ENCODE measurements around the gene ELK3. TPM values are rescaled to one million over a fixed set of nuclear protein-coding genes. Genes with fewer than 3 reads are reported as not detected.

The ELK3 gene
- total RNA-seq, 1 donor from 2014 or later: 29.1 TPM

DNA sequence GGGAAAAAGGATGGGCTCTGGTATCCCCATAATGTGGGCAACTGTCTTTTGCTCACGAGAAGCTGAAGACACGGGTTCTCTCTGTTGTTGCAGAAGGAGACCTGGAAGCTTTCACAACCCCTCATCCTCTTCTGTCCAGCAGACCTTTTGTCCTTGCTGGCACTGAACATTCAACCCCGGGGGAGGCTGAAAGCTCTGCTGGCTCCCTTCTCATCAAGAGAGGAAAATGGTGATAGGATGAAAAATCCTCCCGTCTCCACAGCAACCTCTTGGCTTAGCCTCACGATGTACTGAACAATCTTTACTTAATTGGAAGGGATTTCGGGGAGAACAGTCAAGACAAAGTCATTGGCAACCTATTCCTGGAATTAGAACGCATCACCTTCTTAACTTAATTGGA lies 39.0 kb downstream of the ELK3 start:
- no peak for ATAC-seq
- no peak overlapping the region for H3K27ac ChIP-seq

DNA sequence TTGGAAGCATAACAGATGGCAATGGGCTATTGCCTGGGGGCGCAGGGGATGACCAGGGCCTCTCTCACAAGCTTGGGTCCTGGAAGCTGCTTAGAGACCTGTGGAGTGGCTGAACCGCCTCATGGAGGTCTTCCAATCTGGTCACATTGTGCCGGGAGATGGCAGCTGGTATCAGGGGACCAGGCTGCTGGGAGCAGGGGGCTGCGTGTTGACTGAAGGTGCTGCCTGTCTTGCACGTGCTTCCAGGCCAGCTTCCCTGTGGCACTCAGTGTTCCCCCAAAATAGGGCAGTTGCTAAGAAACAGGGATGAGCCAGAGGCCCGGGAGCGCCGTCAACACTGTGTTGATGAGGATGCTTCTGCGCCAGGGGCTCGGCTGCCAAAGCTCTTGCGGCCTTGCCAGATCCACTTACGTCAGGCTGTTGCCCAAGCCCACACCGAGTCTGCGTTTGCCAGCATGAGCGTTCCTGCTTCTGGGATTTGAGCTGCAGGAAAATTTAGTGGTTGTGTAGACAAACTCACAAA lies 39.8 kb downstream of the ELK3 start:
- peak overlapping the region; percentile 70 for H3K27ac ChIP-seq
- H3K36me3 ChIP-seq: peaks cover 4% of the 10 kb centered on the region
- TF ChIP-seq, protein P1, sequence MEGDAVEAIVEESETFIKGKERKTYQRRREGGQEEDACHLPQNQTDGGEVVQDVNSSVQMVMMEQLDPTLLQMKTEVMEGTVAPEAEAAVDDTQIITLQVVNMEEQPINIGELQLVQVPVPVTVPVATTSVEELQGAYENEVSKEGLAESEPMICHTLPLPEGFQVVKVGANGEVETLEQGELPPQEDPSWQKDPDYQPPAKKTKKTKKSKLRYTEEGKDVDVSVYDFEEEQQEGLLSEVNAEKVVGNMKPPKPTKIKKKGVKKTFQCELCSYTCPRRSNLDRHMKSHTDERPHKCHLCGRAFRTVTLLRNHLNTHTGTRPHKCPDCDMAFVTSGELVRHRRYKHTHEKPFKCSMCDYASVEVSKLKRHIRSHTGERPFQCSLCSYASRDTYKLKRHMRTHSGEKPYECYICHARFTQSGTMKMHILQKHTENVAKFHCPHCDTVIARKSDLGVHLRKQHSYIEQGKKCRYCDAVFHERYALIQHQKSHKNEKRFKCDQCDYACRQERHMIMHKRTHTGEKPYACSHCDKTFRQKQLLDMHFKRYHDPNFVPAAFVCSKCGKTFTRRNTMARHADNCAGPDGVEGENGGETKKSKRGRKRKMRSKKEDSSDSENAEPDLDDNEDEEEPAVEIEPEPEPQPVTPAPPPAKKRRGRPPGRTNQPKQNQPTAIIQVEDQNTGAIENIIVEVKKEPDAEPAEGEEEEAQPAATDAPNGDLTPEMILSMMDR (IDR thresholded peaks at IDR 0.05): no peak
- no peak overlapping the region for H3K4me3 ChIP-seq
- no peaks in the 10 kb centered on the region for H3K27me3 ChIP-seq (ENCODE audit: low read depth)
- intact Hi-C loops (cut with DNase I): no loop called here
- H3K4me1 ChIP-seq: peaks cover 53% of the 10 kb centered on the region
- peak; percentile 72 for DNase-seq
- peak; percentile 68 to 72 for ATAC-seq
- no peaks in the 10 kb centered on the region for H3K9me3 ChIP-seq

More for the DNA sequence above, 39.0 kb downstream of the ELK3 start:
- Histone ChIP-seq H3K4me1 (peaks cover 45% of the 10 kb centered on the region), H3K4me3 (no peak overlapping the region), H3K9me3 (no peaks in the 10 kb centered on the region), H3K27me3 (ENCODE audit: low read depth) (no peaks in the 10 kb centered on the region), H3K36me3 (peaks cover 10% of the 10 kb centered on the region)
- DNase-seq: no peak
- intact Hi-C loops (cut with DNase I): no loop called here
- TF ChIP-seq, protein P1 (IDR thresholded peaks at IDR 0.05): no peak

DNA sequence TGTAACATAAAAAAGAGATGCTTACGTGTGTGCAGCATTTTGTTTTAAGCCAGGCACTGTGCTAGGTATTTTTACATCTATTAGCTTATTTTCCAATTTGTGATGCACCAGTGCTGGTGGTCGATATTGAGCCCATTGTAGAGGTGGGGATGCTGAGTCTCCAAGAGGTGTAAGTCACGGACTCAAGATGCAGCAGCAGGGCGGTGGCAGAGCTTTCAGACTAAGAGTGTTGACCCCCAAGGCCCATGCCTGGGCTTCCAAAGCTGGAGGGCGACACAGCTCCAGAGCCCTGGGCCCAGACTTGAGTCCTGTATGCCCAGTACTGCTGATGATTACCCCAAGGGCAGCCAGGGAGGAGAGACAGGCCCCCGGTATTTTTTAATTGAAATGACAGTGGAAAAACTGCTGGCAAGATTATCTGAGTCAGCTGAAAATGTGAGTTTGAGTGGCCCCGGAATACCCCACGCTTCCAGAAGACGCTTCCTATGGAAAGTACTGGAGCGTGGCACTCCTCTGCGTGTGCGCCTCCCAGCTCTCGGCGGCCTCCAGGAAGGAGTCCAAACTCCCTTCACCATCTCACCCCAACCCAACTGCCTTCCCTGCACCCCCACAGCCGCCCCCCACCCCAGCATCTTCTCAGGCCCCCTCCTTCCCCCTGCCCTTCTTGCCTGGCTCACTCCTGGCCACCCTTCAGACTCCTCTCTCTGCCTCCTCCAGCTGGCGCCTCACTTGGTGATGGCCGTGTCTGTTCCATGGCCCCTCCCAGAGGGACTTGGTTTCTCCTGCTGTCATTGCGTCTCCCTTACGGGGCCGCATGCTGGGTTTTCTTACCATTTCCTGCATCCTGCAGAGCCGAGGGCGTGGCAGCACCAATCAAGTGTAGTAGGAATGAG lies 40.7 kb downstream of the ELK3 start:
- ATAC-seq: no peak
- H3K4me3 ChIP-seq: no peak overlapping the region
- intact Hi-C loops (cut with DNase I): no loop called here
- no peak for DNase-seq
- TF ChIP-seq, protein P1 (IDR thresholded peaks at IDR 0.05): no peak
- peaks cover 61% of the 10 kb centered on the region for H3K4me1 ChIP-seq
- H3K27me3 ChIP-seq (ENCODE audit: low read depth): no peaks in the 10 kb centered on the region
- peaks cover 4% of the 10 kb centered on the region for H3K36me3 ChIP-seq
- H3K9me3 ChIP-seq: no peaks in the 10 kb centered on the region
- H3K27ac ChIP-seq: peak overlapping the region; percentile 70

DNA sequence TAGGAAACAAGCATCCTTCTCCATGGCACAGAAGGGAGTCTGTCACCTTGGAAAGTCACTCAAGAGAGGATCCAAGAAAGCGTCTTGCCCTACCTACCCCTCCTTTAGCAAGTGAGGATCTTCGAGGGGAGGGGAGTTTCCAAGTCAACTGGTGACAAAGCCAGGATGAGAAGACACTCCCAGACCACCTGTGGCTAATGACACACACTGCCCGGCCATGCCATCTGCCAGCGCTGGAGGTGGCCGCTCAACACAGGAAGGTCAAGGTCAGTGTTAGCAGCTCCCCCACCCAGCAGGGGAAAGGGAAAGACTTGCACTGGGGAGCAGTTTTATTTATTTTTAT lies 41.3 kb downstream of the ELK3 start:
- intact Hi-C loops (cut with DNase I): no loop called here
- DNase-seq (no peak), ATAC-seq (no peak)
- Histone ChIP-seq H3K9me3 (no peaks in the 10 kb centered on the region), H3K4me1 (peaks cover 67% of the 10 kb centered on the region), H3K27me3 (ENCODE audit: low read depth) (no peaks in the 10 kb centered on the region), H3K36me3 (peaks cover 3% of the 10 kb centered on the region), H3K4me3 (no peak overlapping the region), H3K27ac (peak overlapping the region; percentile 43)
- TF ChIP-seq, protein P1 (IDR thresholded peaks at IDR 0.05): no peak

DNA sequence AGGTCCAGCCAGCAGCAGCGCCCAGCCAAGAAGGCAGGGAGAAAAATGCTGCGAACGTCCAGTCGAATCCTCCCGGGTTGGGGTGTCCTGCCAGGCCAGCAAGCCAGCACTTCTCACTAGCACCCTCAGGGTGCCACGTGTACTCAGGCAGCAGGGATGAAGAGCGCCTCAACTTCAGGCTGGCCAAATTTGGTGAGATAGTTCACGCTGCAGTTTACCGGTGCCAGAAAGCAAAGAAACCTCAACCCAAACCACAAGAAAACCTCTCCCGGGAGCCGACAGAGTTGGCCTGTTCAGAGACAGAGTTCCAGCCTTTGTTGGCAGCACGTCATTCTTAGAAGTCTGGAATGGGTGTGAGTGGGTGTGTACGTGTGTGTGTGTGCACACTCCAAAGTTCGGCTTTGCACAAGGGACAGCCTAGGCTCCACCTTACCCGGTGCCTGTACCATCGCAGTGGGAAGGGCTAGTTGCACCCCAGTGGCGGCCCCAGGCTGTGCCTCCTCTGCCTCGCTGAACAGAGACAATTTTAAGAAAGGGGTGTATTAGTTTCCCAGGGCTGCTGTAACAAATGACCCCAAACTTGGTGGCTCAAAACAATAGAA lies 42.1 kb downstream of the ELK3 start:
- no peaks in the 10 kb centered on the region for H3K27me3 ChIP-seq (ENCODE audit: low read depth)
- TF ChIP-seq, protein P1 (IDR thresholded peaks at IDR 0.05): no peak
- H3K4me3 ChIP-seq: no peak overlapping the region
- H3K9me3 ChIP-seq: no peaks in the 10 kb centered on the region
- H3K36me3 ChIP-seq: no peaks in the 10 kb centered on the region
- peaks cover 76% of the 10 kb centered on the region for H3K4me1 ChIP-seq
- ATAC-seq (peak; percentile 16 to 21), DNase-seq (no peak)
- intact Hi-C loops (cut with DNase I): no loop called here
- H3K27ac ChIP-seq: peak overlapping the region; percentile 63

Measured in lower lobe of right lung (tissue), 2 donors.